Measurements from ENCODE around the gene TBC1D1. TPM values are rescaled to one million over a fixed set of nuclear protein-coding genes. Genes with fewer than 3 reads are reported as not detected.

Gene TBC1D1
- total RNA-seq, 4 donors from 2014 or later: 66.2 to 120 (median 87.9) TPM

GRCh38 chr4:37928426-37929416 lies 37.8 kb downstream of the TBC1D1 start:
- H3K27me3 ChIP-seq: no peaks in the 10 kb centered on the region

GRCh38 chr4:37934096-37934495 lies 43.2 kb downstream of the TBC1D1 start:
- Histone ChIP-seq H3K4me3 (no peak overlapping the region), H3K27me3 (no peaks in the 10 kb centered on the region), H3K9me3 (no peaks in the 10 kb centered on the region), H3K4me1 (no peaks in the 10 kb centered on the region), H3K27ac (no peak overlapping the region), H3K36me3 (no peaks in the 10 kb centered on the region)
- TF ChIP-seq POLR2A (IDR thresholded peaks at IDR 0.05) (no peak), CTCF (IDR thresholded peaks at IDR 0.05) (no peak)
- no peak for DNase-seq

More at GRCh38 chr4:37928426-37929416, 37.8 kb downstream of the TBC1D1 start:
- no peak overlapping the region for H3K4me3 ChIP-seq
- H3K9me3 ChIP-seq: no peaks in the 10 kb centered on the region
- TF ChIP-seq CTCF (IDR thresholded peaks at IDR 0.05) (no peak), POLR2A (IDR thresholded peaks at IDR 0.05) (no peak)
- no peak overlapping the region for H3K27ac ChIP-seq
- no peaks in the 10 kb centered on the region for H3K4me1 ChIP-seq
- no peaks in the 10 kb centered on the region for H3K36me3 ChIP-seq
- DNase-seq: no peak

- H3K36me3 ChIP-seq: no peaks in the 10 kb centered on the region
- H3K4me3 ChIP-seq: no peak overlapping the region
- no peak for DNase-seq
- H3K27ac ChIP-seq: no peak overlapping the region
- no peaks in the 10 kb centered on the region for H3K9me3 ChIP-seq
- TF ChIP-seq CTCF (IDR thresholded peaks at IDR 0.05) (no peak), POLR2A (IDR thresholded peaks at IDR 0.05) (no peak)
- no peaks in the 10 kb centered on the region for H3K4me1 ChIP-seq
- H3K27me3 ChIP-seq: no peaks in the 10 kb centered on the region
Observed at GRCh38 chr4:37934609-37935008, 43.7 kb downstream of the TBC1D1 start.

GRCh38 chr4:37935026-37935425 lies 44.1 kb downstream of the TBC1D1 start:
- Histone ChIP-seq H3K27me3 (no peaks in the 10 kb centered on the region), H3K36me3 (no peaks in the 10 kb centered on the region), H3K4me1 (no peaks in the 10 kb centered on the region), H3K27ac (no peak overlapping the region), H3K9me3 (no peaks in the 10 kb centered on the region), H3K4me3 (no peak overlapping the region)
- TF ChIP-seq CTCF (IDR thresholded peaks at IDR 0.05) (no peak), POLR2A (IDR thresholded peaks at IDR 0.05) (no peak)
- DNase-seq: no peak

- Histone ChIP-seq H3K4me3 (no peak overlapping the region), H3K9me3 (no peaks in the 10 kb centered on the region), H3K4me1 (no peaks in the 10 kb centered on the region), H3K36me3 (no peaks in the 10 kb centered on the region), H3K27ac (no peak overlapping the region), H3K27me3 (no peaks in the 10 kb centered on the region)
- DNase-seq: no peak
- TF ChIP-seq POLR2A (IDR thresholded peaks at IDR 0.05) (no peak), CTCF (IDR thresholded peaks at IDR 0.05) (no peak)
Observed at GRCh38 chr4:37936889-37937498, 46.1 kb downstream of the TBC1D1 start.
